ENCODE measurements around the gene SMIM14.

Gene SMIM14

DNA sequence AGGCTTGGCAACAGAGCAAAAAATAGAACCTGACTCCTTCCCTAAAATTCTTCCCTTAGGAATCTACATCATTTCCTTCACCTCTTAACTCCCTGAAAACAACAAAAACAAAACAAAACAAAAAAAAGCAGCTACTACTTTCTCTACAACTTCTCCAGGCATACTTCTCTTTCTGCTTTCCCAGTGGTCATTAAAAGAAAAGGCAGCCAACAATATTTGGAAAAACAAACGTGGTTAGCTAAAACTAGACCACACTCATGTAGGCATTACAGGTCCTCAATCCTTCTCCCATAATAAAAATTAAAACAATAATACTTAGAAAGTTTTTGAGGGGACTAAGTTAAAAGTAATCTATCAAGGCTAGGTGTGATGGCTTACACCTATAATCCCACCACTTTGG lies 29.0 kb upstream of the SMIM14 start:
- in situ Hi-C loops (cut with MboI; ENCODE audit: low sequenced_read_pairs, unreplicated experiment): no loop called here
- TF ChIP-seq CTCF (IDR thresholded peaks at IDR 0.05; ENCODE audit: borderline replicate concordance, control extremely low read depth, extremely low read depth, insufficient read depth, missing control alignments): no peak
- no peak for DNase-seq (ENCODE audit: low spot score)

GRCh38 chr4:39664828-39665731 lies 26.4 kb upstream of the SMIM14 start:
- in situ Hi-C loops (cut with MboI; ENCODE audit: low sequenced_read_pairs, unreplicated experiment): no loop called here
- TF ChIP-seq CTCF (IDR thresholded peaks at IDR 0.05; ENCODE audit: borderline replicate concordance, control extremely low read depth, extremely low read depth, insufficient read depth, missing control alignments): no peak
- DNase-seq (ENCODE audit: low spot score): no peak

DNA sequence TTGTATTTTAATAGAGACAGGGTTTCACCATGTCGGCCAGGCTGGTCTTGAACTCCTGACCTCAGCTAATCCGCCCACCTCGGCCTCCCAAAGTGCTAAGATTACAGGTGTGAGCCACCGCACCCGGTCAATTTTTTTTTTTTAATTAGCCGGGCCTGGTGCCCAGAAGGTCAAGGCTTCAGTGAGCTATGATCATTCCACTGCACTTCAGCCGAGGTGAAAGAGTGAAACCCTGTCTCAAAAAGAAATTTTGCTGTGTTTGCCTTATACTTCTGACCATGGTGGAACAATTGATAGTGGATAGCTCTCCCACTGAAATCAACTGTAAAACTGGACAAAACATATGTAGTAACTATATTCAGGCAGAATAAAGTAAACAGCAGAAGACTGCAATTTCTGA lies 24.0 kb upstream of the SMIM14 start:
- in situ Hi-C loops (cut with MboI; ENCODE audit: low sequenced_read_pairs, unreplicated experiment): no loop called here
- no peak for TF ChIP-seq CTCF (IDR thresholded peaks at IDR 0.05; ENCODE audit: borderline replicate concordance, control extremely low read depth, extremely low read depth, insufficient read depth, missing control alignments)
- no peak for DNase-seq (ENCODE audit: low spot score)

GRCh38 chr4:39660757-39661156 lies 22.1 kb upstream of the SMIM14 start:
- DNase-seq (ENCODE audit: low spot score): no peak
- in situ Hi-C loops (cut with MboI; ENCODE audit: low sequenced_read_pairs, unreplicated experiment): no loop called here
- no peak for TF ChIP-seq CTCF (IDR thresholded peaks at IDR 0.05; ENCODE audit: borderline replicate concordance, control extremely low read depth, extremely low read depth, insufficient read depth, missing control alignments)

DNA sequence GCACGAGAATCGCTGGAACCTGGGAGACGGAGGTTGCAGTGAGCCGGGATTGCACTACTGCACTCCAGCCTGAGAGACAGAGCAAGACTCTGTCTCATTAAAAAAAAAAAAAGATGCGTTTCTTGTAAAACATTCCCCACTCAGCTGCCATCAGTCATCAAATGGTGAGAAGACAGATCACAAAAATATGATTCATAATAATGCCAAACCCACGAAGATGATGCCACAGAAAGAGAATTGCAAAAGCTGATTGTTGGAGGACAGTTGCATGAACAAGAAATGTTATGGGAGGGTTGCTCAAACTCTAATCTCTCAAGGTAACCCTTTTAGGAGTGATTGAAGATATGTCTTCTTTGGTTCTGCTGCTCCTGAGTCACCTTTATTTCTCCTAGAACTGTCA lies 21.4 kb upstream of the SMIM14 start:
- in situ Hi-C loops (cut with MboI; ENCODE audit: low sequenced_read_pairs, unreplicated experiment): no loop called here
- TF ChIP-seq CTCF (IDR thresholded peaks at IDR 0.05; ENCODE audit: borderline replicate concordance, control extremely low read depth, extremely low read depth, insufficient read depth, missing control alignments): no peak
- DNase-seq (ENCODE audit: low spot score): no peak

DNA sequence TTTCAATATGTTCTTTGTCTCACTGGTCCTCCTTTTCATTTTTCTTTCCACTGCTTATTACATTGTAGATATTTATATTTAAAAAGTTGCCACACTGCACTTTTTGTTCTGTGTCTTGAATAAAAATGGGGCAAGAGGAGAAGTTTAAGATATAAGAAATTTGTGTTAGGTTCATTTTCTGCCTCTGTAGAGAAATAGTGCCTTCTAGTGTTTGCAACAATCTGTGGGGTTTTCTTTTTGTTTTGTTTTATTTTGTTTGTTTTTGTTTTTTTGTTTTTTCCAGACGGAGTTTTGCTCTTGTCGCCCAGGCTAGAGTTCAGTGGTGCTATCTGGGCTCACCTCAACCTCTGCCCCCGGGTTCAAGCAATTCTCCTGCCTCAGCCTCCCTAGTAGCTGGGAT lies 20.1 kb upstream of the SMIM14 start:
- peak; percentile 8 for TF ChIP-seq CTCF (IDR thresholded peaks at IDR 0.05; ENCODE audit: borderline replicate concordance, control extremely low read depth, extremely low read depth, insufficient read depth, missing control alignments)
- in situ Hi-C loops (cut with MboI; ENCODE audit: low sequenced_read_pairs, unreplicated experiment): no loop called here
- no peak for DNase-seq (ENCODE audit: low spot score)
